Stimulated activated CD8-positive, alpha-beta memory T cell treated with anti-CD3 and anti-CD28 coated beads, Interleukin-15, amount 100 ng/mL, for 24 hours (primary cell): Measurements from ENCODE around the gene PHF11.
"Not testable (repeated sequence)": the region's sequence is repeated elsewhere in the genome, so short reads cannot be mapped to it uniquely, and the experiment has no call there.

Experiments
- DNase-seq: peaks from one replicate; pipeline ENCODE4 v3.0.0-alpha.2; 2020; ENCODE audit warnings: low read depth

PHF11 gene

GRCh38 chr13:49546561-49546960 is 50.8 kb downstream of the PHF11 start:
- DNase-seq = no peak

GRCh38 chr13:49549289-49549688 is 53.5 kb downstream of the PHF11 start:
- DNase-seq = no peak

GRCh38 chr13:49550942-49551644 is 55.3 kb downstream of the PHF11 start:
- no peak for DNase-seq

- no peak for DNase-seq
Measured at GRCh38 chr13:49553888-49554287, 58.1 kb downstream of the PHF11 start.

GRCh38 chr13:49554387-49554786 is 58.6 kb downstream of the PHF11 start:
- DNase-seq = no peak

GRCh38 chr13:49559006-49559405 is 63.3 kb downstream of the PHF11 start:
- no peak for DNase-seq

- no peak for DNase-seq
Measured at GRCh38 chr13:49560270-49561061, 64.7 kb downstream of the PHF11 start.

- no peak for DNase-seq
Measured at GRCh38 chr13:49561062-49561410, 65.3 kb downstream of the PHF11 start.

GRCh38 chr13:49563516-49563915 is 67.8 kb downstream of the PHF11 start:
- DNase-seq = no peak

- DNase-seq = not testable (repeated sequence)
Measured at GRCh38 chr13:49565461-49565860, 69.7 kb downstream of the PHF11 start.

- no peak for DNase-seq
Measured at GRCh38 chr13:49566461-49566860, 70.7 kb downstream of the PHF11 start.

GRCh38 chr13:49567491-49567890 is 71.7 kb downstream of the PHF11 start:
- DNase-seq = no peak

- no peak for DNase-seq
Measured at GRCh38 chr13:49569993-49570689, 74.4 kb downstream of the PHF11 start.

GRCh38 chr13:49571299-49572240 is 75.8 kb downstream of the PHF11 start:
- DNase-seq = no peak
